T47D (cell line): ENCODE measurements around the gene RELB.
"Not testable (repeated sequence)": the region's sequence is repeated elsewhere in the genome, so short reads cannot be mapped to it uniquely, and the experiment has no call there.

Source experiments
- DNase-seq, 2 experiments: peaks; one replicate each; pipeline versions ENCODE4 v3.0.0 to v3.0.0-alpha.2; 2011 to 2012; ENCODE audit warnings: low read depth in 1 of 2, low spot score in 1 of 2
- JUND ChIP-seq: IDR thresholded peaks from 2 replicates; pipeline ENCODE4 v1.6.1; 2012; ENCODE audit warnings: low read depth
- in situ Hi-C: cut with HindIII; loops from 2 replicates; pipeline ENCODE4 v1.10.0; 2016; ENCODE audit warnings: low sequenced_read_pairs, low pct_unique_long_range_greater_than_20kb

RELB gene

GRCh38 chr19:44969437-44969836 lies 31.8 kb upstream of the RELB start:
- in situ Hi-C loops: no loop called here
- no peak for DNase-seq
- no peak for TF ChIP-seq JUND

GRCh38 chr19:44971451-44971850 lies 29.8 kb upstream of the RELB start:
- DNase-seq, in situ Hi-C loops: not testable (repeated sequence)

GRCh38 chr19:44972802-44973201 lies 28.5 kb upstream of the RELB start:
- no peak for TF ChIP-seq JUND
- in situ Hi-C loops: no loop called here
- no peak for DNase-seq

GRCh38 chr19:44973982-44974735 lies 27.1 kb upstream of the RELB start:
- in situ Hi-C loops: no loop called here
- no peak for DNase-seq
- no peak for TF ChIP-seq JUND

GRCh38 chr19:44974857-44975256 lies 26.4 kb upstream of the RELB start:
- no peak for TF ChIP-seq JUND
- DNase-seq: no peak
- in situ Hi-C loops: no loop called here

GRCh38 chr19:44975444-44975843 lies 25.8 kb upstream of the RELB start:
- in situ Hi-C loops: no loop called here
- DNase-seq: no peak
- TF ChIP-seq JUND: no peak

GRCh38 chr19:44984005-44984404 lies 17.3 kb upstream of the RELB start:
- no peak for DNase-seq
- in situ Hi-C loops: no loop called here
- no peak for TF ChIP-seq JUND

- DNase-seq: no peak
- in situ Hi-C loops: no loop called here
- no peak for TF ChIP-seq JUND
Measured at GRCh38 chr19:44985445-44985844, 15.8 kb upstream of the RELB start.

GRCh38 chr19:44986389-44986788 lies 14.9 kb upstream of the RELB start:
- in situ Hi-C loops: no loop called here
- no peak for DNase-seq
- TF ChIP-seq JUND: no peak

- no peak for TF ChIP-seq JUND
- in situ Hi-C loops: no loop called here
- DNase-seq: no peak
Measured at GRCh38 chr19:44987148-44987675, 14.1 kb upstream of the RELB start.

GRCh38 chr19:44988273-44988672 lies 13.0 kb upstream of the RELB start:
- in situ Hi-C loops: no loop called here
- DNase-seq: no peak
- no peak for TF ChIP-seq JUND

- in situ Hi-C loops: no loop called here
- peak; percentile 68 to 70 for DNase-seq
- TF ChIP-seq JUND: no peak
Measured at GRCh38 chr19:44988896-44989556, 12.2 kb upstream of the RELB start.

GRCh38 chr19:44990459-44990858 lies 10.8 kb upstream of the RELB start:
- in situ Hi-C loops: no loop called here
- DNase-seq: no peak
- no peak for TF ChIP-seq JUND
